WERI-Rb-1 (cell line): ENCODE results near the gene ARHGAP40.
A peak's percentile ranks its signal among the peaks of the same experiment; 100 is the strongest.

Source experiments
- DNase-seq: peaks from one replicate; pipeline ENCODE4 v3.0.0-alpha.2; 2020
- H3K27ac ChIP-seq: fragments of 250-450 bp; sonication (Bioruptor Pico); 2 replicates; pipeline ENCODE4 v1.5.1; 2020; ENCODE audit warnings: mild to moderate bottlenecking, moderate library complexity
- H3K27me3 ChIP-seq: fragments of 250-450 bp; sonication (Bioruptor Pico); 2 replicates; pipeline ENCODE4 v1.5.1; 2021; ENCODE audit warnings: mild to moderate bottlenecking, low read depth, moderate library complexity; ENCODE audit not compliant: insufficient read depth, severe bottlenecking
- H3K36me3 ChIP-seq: fragments of 250-450 bp; sonication (Bioruptor Pico); 2 replicates; pipeline ENCODE4 v1.5.1; 2020; ENCODE audit warnings: mild to moderate bottlenecking, moderate library complexity
- H3K4me3 ChIP-seq: 2 replicates; pipeline ENCODE4 v1.5.1; 2011; ENCODE audit warnings: low read depth, mild to moderate bottlenecking, control low read depth, low read length
- H3K9me3 ChIP-seq: fragments of 250-450 bp; sonication (Bioruptor Pico); 2 replicates; pipeline ENCODE4 v1.5.1; 2021; ENCODE audit warnings: mild to moderate bottlenecking, moderate library complexity; ENCODE audit not compliant: severe bottlenecking
- CTCF ChIP-seq: IDR thresholded peaks from 2 replicates; pipeline ENCODE4 v1.5.1; 2011; ENCODE audit warnings: low read depth, mild to moderate bottlenecking, control low read depth, inconsistent platforms, low read length

ARHGAP40 gene

GRCh38 chr20:38651562-38651961 lies 50.0 kb downstream of the ARHGAP40 start:
- Histone ChIP-seq H3K27me3 (peaks cover 26% of the 10 kb centered on the region), H3K27ac (no peak overlapping the region), H3K9me3 (no peaks in the 10 kb centered on the region), H3K36me3 (no peaks in the 10 kb centered on the region), H3K4me3 (no peak overlapping the region)
- no peak for DNase-seq
- TF ChIP-seq CTCF: no peak

GRCh38 chr20:38652995-38653394 lies 51.4 kb downstream of the ARHGAP40 start:
- Histone ChIP-seq H3K9me3 (no peaks in the 10 kb centered on the region), H3K27me3 (peaks cover 26% of the 10 kb centered on the region), H3K27ac (no peak overlapping the region), H3K4me3 (no peak overlapping the region), H3K36me3 (no peaks in the 10 kb centered on the region)
- TF ChIP-seq CTCF: no peak
- no peak for DNase-seq

- H3K36me3 ChIP-seq: no peaks in the 10 kb centered on the region
- DNase-seq: no peak
- peaks cover 15% of the 10 kb centered on the region for H3K27me3 ChIP-seq
- no peak for TF ChIP-seq CTCF
- no peaks in the 10 kb centered on the region for H3K9me3 ChIP-seq
- H3K4me3 ChIP-seq: no peak overlapping the region
- no peak overlapping the region for H3K27ac ChIP-seq
Measured at GRCh38 chr20:38657390-38657789, 55.8 kb downstream of the ARHGAP40 start.

GRCh38 chr20:38658879-38659596 lies 57.4 kb downstream of the ARHGAP40 start:
- peak; percentile 85 for TF ChIP-seq CTCF
- DNase-seq: peak; percentile 67
- H3K36me3 ChIP-seq: no peaks in the 10 kb centered on the region
- no peak overlapping the region for H3K27ac ChIP-seq
- H3K9me3 ChIP-seq: no peaks in the 10 kb centered on the region
- H3K27me3 ChIP-seq: peaks cover 11% of the 10 kb centered on the region
- H3K4me3 ChIP-seq: no peak overlapping the region

- no peaks in the 10 kb centered on the region for H3K36me3 ChIP-seq
- DNase-seq: no peak
- H3K27me3 ChIP-seq: peaks cover 6% of the 10 kb centered on the region
- H3K9me3 ChIP-seq: no peaks in the 10 kb centered on the region
- no peak overlapping the region for H3K4me3 ChIP-seq
- no peak overlapping the region for H3K27ac ChIP-seq
- no peak for TF ChIP-seq CTCF
Measured at GRCh38 chr20:38659597-38659880, 57.9 kb downstream of the ARHGAP40 start.

GRCh38 chr20:38660429-38660828 lies 58.8 kb downstream of the ARHGAP40 start:
- TF ChIP-seq CTCF: no peak
- no peak for DNase-seq

More at GRCh38 chr20:38660429-38660828, 58.8 kb downstream of the ARHGAP40 start:
- Histone ChIP-seq H3K27ac (no peak overlapping the region), H3K36me3 (no peaks in the 10 kb centered on the region), H3K27me3 (no peaks in the 10 kb centered on the region), H3K4me3 (no peak overlapping the region), H3K9me3 (no peaks in the 10 kb centered on the region)
